Measurements from ENCODE around the gene GALNT7.
"Not testable (repeated sequence)": the region's sequence is repeated elsewhere in the genome, so short reads cannot be mapped to it uniquely, and the experiment has no call there.

GALNT7 gene

GRCh38 chr4:173166491-173166890 lies 2.1 kb upstream of the GALNT7 start:
- DNase-seq (ENCODE audit: low read depth in 1 of 2, low spot score in 1 of 2), result no peak

GRCh38 chr4:173167758-173168395 lies 734 bp upstream of the GALNT7 start:
- DNase-seq (ENCODE audit: low read depth in 1 of 2, low spot score in 1 of 2), result peak in 1 of 2 donors; percentile 10

GRCh38 chr4:173169178-173169427 lies 492 bp downstream of the GALNT7 start:
- no peak for DNase-seq (ENCODE audit: low read depth in 1 of 2, low spot score in 1 of 2)

- peak; percentile 40 to 42 for DNase-seq (ENCODE audit: low read depth in 1 of 2, low spot score in 1 of 2)
Observed at GRCh38 chr4:173169428-173170181, 994 bp downstream of the GALNT7 start.

- no peak for DNase-seq (ENCODE audit: low read depth in 1 of 2, low spot score in 1 of 2)
Observed at GRCh38 chr4:173170182-173170778, 1.7 kb downstream of the GALNT7 start.

- no peak for DNase-seq (ENCODE audit: low read depth in 1 of 2, low spot score in 1 of 2)
Observed at GRCh38 chr4:173171098-173171497, 2.5 kb downstream of the GALNT7 start.

- no peak for DNase-seq (ENCODE audit: low read depth in 1 of 2, low spot score in 1 of 2)
Observed at GRCh38 chr4:173171987-173172386, 3.4 kb downstream of the GALNT7 start.

GRCh38 chr4:173174184-173174583 lies 5.6 kb downstream of the GALNT7 start:
- no peak for DNase-seq (ENCODE audit: low read depth in 1 of 2, low spot score in 1 of 2)

- DNase-seq (ENCODE audit: low read depth in 1 of 2, low spot score in 1 of 2), result no peak
Observed at GRCh38 chr4:173174594-173175012, 6.0 kb downstream of the GALNT7 start.

- DNase-seq (ENCODE audit: low read depth in 1 of 2, low spot score in 1 of 2), result no peak
Observed at GRCh38 chr4:173176010-173176409, 7.4 kb downstream of the GALNT7 start.

GRCh38 chr4:173177232-173177631 lies 8.6 kb downstream of the GALNT7 start:
- no peak for DNase-seq (ENCODE audit: low read depth in 1 of 2, low spot score in 1 of 2)

- DNase-seq (ENCODE audit: low read depth in 1 of 2, low spot score in 1 of 2), result no peak
Observed at GRCh38 chr4:173178144-173178543, 9.5 kb downstream of the GALNT7 start.

GRCh38 chr4:173181848-173182247 lies 13.2 kb downstream of the GALNT7 start:
- DNase-seq (ENCODE audit: low read depth in 1 of 2, low spot score in 1 of 2), result no peak

- DNase-seq (ENCODE audit: low read depth in 1 of 2, low spot score in 1 of 2), result no peak
Observed at GRCh38 chr4:173182403-173182802, 13.8 kb downstream of the GALNT7 start.

GRCh38 chr4:173183659-173184247 lies 15.1 kb downstream of the GALNT7 start:
- not testable (repeated sequence) for DNase-seq (ENCODE audit: low read depth in 1 of 2, low spot score in 1 of 2)

- no peak for DNase-seq (ENCODE audit: low read depth in 1 of 2, low spot score in 1 of 2)
Observed at GRCh38 chr4:173185847-173186510, 17.4 kb downstream of the GALNT7 start.

- no peak for DNase-seq (ENCODE audit: low read depth in 1 of 2, low spot score in 1 of 2)
Observed at GRCh38 chr4:173187732-173188131, 19.1 kb downstream of the GALNT7 start.

- DNase-seq (ENCODE audit: low read depth in 1 of 2, low spot score in 1 of 2), result no peak
Observed at GRCh38 chr4:173188648-173189047, 20.0 kb downstream of the GALNT7 start.

GRCh38 chr4:173189117-173189693 lies 20.6 kb downstream of the GALNT7 start:
- no peak for DNase-seq (ENCODE audit: low read depth in 1 of 2, low spot score in 1 of 2)

GRCh38 chr4:173191623-173192041 lies 23.0 kb downstream of the GALNT7 start:
- DNase-seq (ENCODE audit: low read depth in 1 of 2, low spot score in 1 of 2), result no peak
